ENCODE measurements around the gene DIPK1B.

DIPK1B gene

GRCh38 chr9:136669791-136670464, 42.4 kb upstream of the DIPK1B start:
- no peaks in the 10 kb centered on the region for H3F3A ChIP-seq (ENCODE audit: control insufficient read depth, insufficient read depth)
- no peak overlapping the region for H3K27ac ChIP-seq (ENCODE audit: low read depth, low read length)
- no peaks in the 10 kb centered on the region; the same call in 1 of the 2 replicates for H3K36me3 ChIP-seq (ENCODE audit: control insufficient read depth, low read length)
- no peak overlapping the region for H3K4me3 ChIP-seq (ENCODE audit: low read length)
- H4K20me1 ChIP-seq (ENCODE audit: control insufficient read depth, insufficient read depth, low read depth, low read length), result no peaks in the 10 kb centered on the region
- peaks cover 48% of the 10 kb centered on the region for H3K27me3 ChIP-seq (ENCODE audit: control insufficient read depth, low read length)
- no peaks in the 10 kb centered on the region for H3K9me3 ChIP-seq (ENCODE audit: control insufficient read depth, insufficient read depth, low read length)
- no peaks in the 10 kb centered on the region for H3K9me2 ChIP-seq (replicated peaks; ENCODE audit: control insufficient read depth, low read length)
- no peak overlapping the region for H3K4me2 ChIP-seq (ENCODE audit: low read length)
- TF ChIP-seq, protein P1, sequence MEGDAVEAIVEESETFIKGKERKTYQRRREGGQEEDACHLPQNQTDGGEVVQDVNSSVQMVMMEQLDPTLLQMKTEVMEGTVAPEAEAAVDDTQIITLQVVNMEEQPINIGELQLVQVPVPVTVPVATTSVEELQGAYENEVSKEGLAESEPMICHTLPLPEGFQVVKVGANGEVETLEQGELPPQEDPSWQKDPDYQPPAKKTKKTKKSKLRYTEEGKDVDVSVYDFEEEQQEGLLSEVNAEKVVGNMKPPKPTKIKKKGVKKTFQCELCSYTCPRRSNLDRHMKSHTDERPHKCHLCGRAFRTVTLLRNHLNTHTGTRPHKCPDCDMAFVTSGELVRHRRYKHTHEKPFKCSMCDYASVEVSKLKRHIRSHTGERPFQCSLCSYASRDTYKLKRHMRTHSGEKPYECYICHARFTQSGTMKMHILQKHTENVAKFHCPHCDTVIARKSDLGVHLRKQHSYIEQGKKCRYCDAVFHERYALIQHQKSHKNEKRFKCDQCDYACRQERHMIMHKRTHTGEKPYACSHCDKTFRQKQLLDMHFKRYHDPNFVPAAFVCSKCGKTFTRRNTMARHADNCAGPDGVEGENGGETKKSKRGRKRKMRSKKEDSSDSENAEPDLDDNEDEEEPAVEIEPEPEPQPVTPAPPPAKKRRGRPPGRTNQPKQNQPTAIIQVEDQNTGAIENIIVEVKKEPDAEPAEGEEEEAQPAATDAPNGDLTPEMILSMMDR (IDR thresholded peaks at IDR 0.05; ENCODE audit: low read depth, low read length, poor library complexity, severe bottlenecking), result no peak
- TF ChIP-seq EZH2phosphoT487 (IDR thresholded peaks at IDR 0.05; ENCODE audit: borderline replicate concordance, low read length), result no peak
- peaks cover 9% of the 10 kb centered on the region for H3K4me1 ChIP-seq (ENCODE audit: control insufficient read depth, low read length)
- no peaks in the 10 kb centered on the region for H3K79me2 ChIP-seq (ENCODE audit: control insufficient read depth, low read length)

DNA sequence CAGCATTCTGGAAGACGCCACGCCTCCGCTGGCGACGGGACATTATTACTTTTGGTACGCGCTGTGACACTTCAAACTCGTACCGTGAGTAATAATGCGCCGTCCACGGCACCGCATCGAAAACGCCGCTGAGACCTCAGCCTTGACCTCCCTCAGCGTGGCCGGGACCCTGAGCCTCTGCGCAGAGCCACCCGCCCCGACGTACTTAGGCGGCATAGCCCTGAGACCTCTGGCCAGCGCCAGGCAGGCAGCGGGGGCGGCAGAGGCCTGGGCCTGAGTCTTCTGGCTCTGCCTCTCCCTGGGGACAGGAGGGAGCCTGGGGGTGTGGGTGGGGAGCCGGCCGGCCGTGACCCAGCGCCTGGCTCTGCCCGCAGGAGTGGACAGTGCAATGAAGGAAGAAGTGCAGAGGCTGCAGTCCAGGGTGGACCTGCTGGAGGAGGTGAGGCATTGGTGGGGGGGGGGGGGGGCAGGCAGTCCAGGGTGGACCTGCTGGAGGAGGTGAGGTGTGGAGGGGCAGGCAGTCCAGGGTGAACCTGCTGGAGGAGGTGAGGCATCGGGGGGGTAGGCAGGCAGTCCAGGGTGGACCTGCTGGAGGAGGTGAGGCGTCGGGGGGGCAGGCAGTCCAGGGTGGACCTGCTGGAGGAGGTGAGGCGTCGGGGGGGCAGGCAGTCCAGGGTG, 41.7 kb upstream of the DIPK1B start:
- Histone ChIP-seq H3K36me3 (ENCODE audit: control insufficient read depth, low read length) (no peaks in the 10 kb centered on the region; the same call in 1 of the 2 replicates), H3K4me3 (ENCODE audit: low read length) (no peak overlapping the region), H3F3A (ENCODE audit: control insufficient read depth, insufficient read depth) (no peaks in the 10 kb centered on the region), H4K20me1 (ENCODE audit: control insufficient read depth, insufficient read depth, low read depth, low read length) (no peaks in the 10 kb centered on the region), H3K4me2 (ENCODE audit: low read length) (no peak overlapping the region), H3K4me1 (ENCODE audit: control insufficient read depth, low read length) (peaks cover 9% of the 10 kb centered on the region), H3K27ac (ENCODE audit: low read depth, low read length) (no peak overlapping the region), H3K9me3 (ENCODE audit: control insufficient read depth, insufficient read depth, low read length) (no peaks in the 10 kb centered on the region), H3K79me2 (ENCODE audit: control insufficient read depth, low read length) (no peaks in the 10 kb centered on the region), H3K9me2 (replicated peaks; ENCODE audit: control insufficient read depth, low read length) (no peaks in the 10 kb centered on the region), H3K27me3 (ENCODE audit: control insufficient read depth, low read length) (peaks cover 43% of the 10 kb centered on the region)
- TF ChIP-seq, protein P1 (IDR thresholded peaks at IDR 0.05; ENCODE audit: low read depth, low read length, poor library complexity, severe bottlenecking), result no peak
- no peak for TF ChIP-seq EZH2phosphoT487 (IDR thresholded peaks at IDR 0.05; ENCODE audit: borderline replicate concordance, low read length)

GRCh38 chr9:136671254-136671614, 41.1 kb upstream of the DIPK1B start:
- Histone ChIP-seq H3K4me1 (ENCODE audit: control insufficient read depth, low read length) (peaks cover 9% of the 10 kb centered on the region), H4K20me1 (ENCODE audit: control insufficient read depth, insufficient read depth, low read depth, low read length) (no peaks in the 10 kb centered on the region), H3K27ac (ENCODE audit: low read depth, low read length) (no peak overlapping the region), H3K4me3 (ENCODE audit: low read length) (no peak overlapping the region), H3F3A (ENCODE audit: control insufficient read depth, insufficient read depth) (no peaks in the 10 kb centered on the region), H3K9me2 (replicated peaks; ENCODE audit: control insufficient read depth, low read length) (no peaks in the 10 kb centered on the region), H3K4me2 (ENCODE audit: low read length) (no peak overlapping the region), H3K9me3 (ENCODE audit: control insufficient read depth, insufficient read depth, low read length) (no peaks in the 10 kb centered on the region), H3K36me3 (ENCODE audit: control insufficient read depth, low read length) (no peaks in the 10 kb centered on the region; the same call in 1 of the 2 replicates), H3K27me3 (ENCODE audit: control insufficient read depth, low read length) (peaks cover 42% of the 10 kb centered on the region), H3K79me2 (ENCODE audit: control insufficient read depth, low read length) (no peaks in the 10 kb centered on the region)
- TF ChIP-seq, protein P1 (IDR thresholded peaks at IDR 0.05; ENCODE audit: low read depth, low read length, poor library complexity, severe bottlenecking), result no peak
- no peak for TF ChIP-seq EZH2phosphoT487 (IDR thresholded peaks at IDR 0.05; ENCODE audit: borderline replicate concordance, low read length)
